ENCODE results near the gene RAD21L1.

Gene RAD21L1

DNA sequence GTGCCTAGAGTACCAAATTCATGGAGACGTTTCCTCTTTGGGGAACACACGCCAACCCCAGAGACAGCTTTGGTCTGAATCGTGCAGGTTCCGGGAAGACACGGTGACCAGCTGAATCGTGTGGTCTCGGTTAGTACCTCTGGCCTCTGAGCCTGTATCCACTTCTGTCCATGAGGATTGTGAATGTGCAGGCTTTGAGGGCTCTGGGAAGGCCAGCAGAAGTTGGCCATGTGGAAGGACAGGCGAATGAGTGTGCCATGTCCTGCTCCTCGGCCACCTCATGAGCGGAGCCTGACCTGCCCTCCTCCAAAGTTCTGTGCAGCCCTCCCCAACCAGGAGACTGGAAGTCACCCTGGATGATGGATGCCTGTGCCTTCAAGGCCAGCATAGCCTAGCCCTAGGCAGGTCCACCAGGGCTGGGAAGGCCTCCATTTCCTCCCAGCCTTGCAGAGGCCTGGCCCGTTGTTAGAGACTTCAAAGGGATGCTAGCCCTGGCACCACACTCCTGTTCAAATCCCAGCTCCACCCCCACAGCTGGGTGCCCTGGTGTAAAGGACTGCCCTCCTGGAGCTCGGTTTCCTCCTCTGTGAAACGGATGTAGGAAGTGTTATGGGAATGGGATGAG is 39.4 kb upstream of the RAD21L1 start:
- Histone ChIP-seq H3K4me3 (ENCODE audit: low read depth, low read length) (no peak overlapping the region), H3K9me3 (ENCODE audit: control insufficient read depth, insufficient read depth, low read length) (no peaks in the 10 kb centered on the region), H3K36me3 (ENCODE audit: control insufficient read depth, insufficient read depth, low read length) (no peaks in the 10 kb centered on the region), H3K4me1 (ENCODE audit: control insufficient read depth, insufficient read depth, low read length) (peaks cover 2% of the 10 kb centered on the region), H3K27me3 (ENCODE audit: control insufficient read depth, insufficient read depth, low read length) (peaks cover 46% of the 10 kb centered on the region), H3K9ac (ENCODE audit: low read depth, low read length) (no peak overlapping the region)

- Histone ChIP-seq H3K4me1 (ENCODE audit: control insufficient read depth, insufficient read depth, low read length) (no peaks in the 10 kb centered on the region), H3K9me3 (ENCODE audit: control insufficient read depth, insufficient read depth, low read length) (no peaks in the 10 kb centered on the region), H3K27me3 (ENCODE audit: control insufficient read depth, insufficient read depth, low read length) (peaks cover 39% of the 10 kb centered on the region), H3K9ac (ENCODE audit: low read depth, low read length) (no peak overlapping the region), H3K36me3 (ENCODE audit: control insufficient read depth, insufficient read depth, low read length) (no peaks in the 10 kb centered on the region), H3K4me3 (ENCODE audit: low read depth, low read length) (no peak overlapping the region)
Measured at GRCh38 chr20:1187605-1188171, 38.2 kb upstream of the RAD21L1 start.

DNA sequence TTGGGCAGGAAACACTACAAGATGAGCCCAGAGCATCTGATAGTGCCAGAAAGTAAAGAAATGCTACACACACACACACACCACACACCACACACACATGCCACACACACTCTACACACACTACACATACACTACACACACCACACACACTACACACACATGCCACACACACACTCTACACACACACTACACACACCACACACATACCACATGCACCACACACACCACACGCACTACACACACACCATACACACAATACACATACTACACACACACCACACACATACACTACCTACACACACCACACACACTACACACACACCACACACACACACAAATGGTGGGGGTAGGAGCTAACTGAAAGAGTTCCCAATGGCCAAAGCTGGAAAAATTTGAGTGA is 37.5 kb upstream of the RAD21L1 start:
- H3K4me1 ChIP-seq (ENCODE audit: control insufficient read depth, insufficient read depth, low read length) = no peaks in the 10 kb centered on the region
- H3K36me3 ChIP-seq (ENCODE audit: control insufficient read depth, insufficient read depth, low read length) = no peaks in the 10 kb centered on the region
- H3K27me3 ChIP-seq (ENCODE audit: control insufficient read depth, insufficient read depth, low read length) = peaks cover 34% of the 10 kb centered on the region
- H3K4me3 ChIP-seq (ENCODE audit: low read depth, low read length) = no peak overlapping the region
- H3K9ac ChIP-seq (ENCODE audit: low read depth, low read length) = no peak overlapping the region
- no peaks in the 10 kb centered on the region for H3K9me3 ChIP-seq (ENCODE audit: control insufficient read depth, insufficient read depth, low read length)

DNA sequence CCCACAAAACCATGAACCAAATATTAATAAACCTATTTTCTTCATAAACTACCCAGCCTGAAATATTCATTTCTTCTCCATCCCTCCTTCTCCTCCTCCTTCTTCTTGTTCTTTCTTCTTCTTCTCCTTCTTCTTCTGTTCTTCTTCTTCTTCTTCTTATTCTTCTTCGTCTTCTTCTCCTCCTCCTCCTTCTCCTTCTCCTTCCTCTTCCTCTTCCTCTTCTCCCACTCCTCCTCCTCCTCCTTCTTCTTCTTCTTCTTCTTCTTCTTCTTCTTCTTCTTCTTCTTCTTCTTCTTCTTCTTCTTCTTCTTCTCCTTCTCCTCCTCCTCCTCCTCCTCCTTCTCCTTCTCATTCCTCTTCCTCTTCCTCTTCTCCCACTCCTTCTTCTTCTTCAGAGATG is 36.0 kb upstream of the RAD21L1 start:
- Histone ChIP-seq H3K4me1 (ENCODE audit: control insufficient read depth, insufficient read depth, low read length) (no peaks in the 10 kb centered on the region), H3K4me3 (ENCODE audit: low read depth, low read length) (no peak overlapping the region), H3K36me3 (ENCODE audit: control insufficient read depth, insufficient read depth, low read length) (no peaks in the 10 kb centered on the region), H3K27me3 (ENCODE audit: control insufficient read depth, insufficient read depth, low read length) (peaks cover 20% of the 10 kb centered on the region), H3K9ac (ENCODE audit: low read depth, low read length) (no peak overlapping the region), H3K9me3 (ENCODE audit: control insufficient read depth, insufficient read depth, low read length) (no peaks in the 10 kb centered on the region)

- H3K9me3 ChIP-seq (ENCODE audit: control insufficient read depth, insufficient read depth, low read length) = no peaks in the 10 kb centered on the region
- no peak overlapping the region for H3K4me3 ChIP-seq (ENCODE audit: low read depth, low read length)
- peaks cover 20% of the 10 kb centered on the region for H3K27me3 ChIP-seq (ENCODE audit: control insufficient read depth, insufficient read depth, low read length)
- no peak overlapping the region for H3K9ac ChIP-seq (ENCODE audit: low read depth, low read length)
- no peaks in the 10 kb centered on the region for H3K4me1 ChIP-seq (ENCODE audit: control insufficient read depth, insufficient read depth, low read length)
- H3K36me3 ChIP-seq (ENCODE audit: control insufficient read depth, insufficient read depth, low read length) = no peaks in the 10 kb centered on the region
Measured at GRCh38 chr20:1190847-1191246, 35.0 kb upstream of the RAD21L1 start.

DNA sequence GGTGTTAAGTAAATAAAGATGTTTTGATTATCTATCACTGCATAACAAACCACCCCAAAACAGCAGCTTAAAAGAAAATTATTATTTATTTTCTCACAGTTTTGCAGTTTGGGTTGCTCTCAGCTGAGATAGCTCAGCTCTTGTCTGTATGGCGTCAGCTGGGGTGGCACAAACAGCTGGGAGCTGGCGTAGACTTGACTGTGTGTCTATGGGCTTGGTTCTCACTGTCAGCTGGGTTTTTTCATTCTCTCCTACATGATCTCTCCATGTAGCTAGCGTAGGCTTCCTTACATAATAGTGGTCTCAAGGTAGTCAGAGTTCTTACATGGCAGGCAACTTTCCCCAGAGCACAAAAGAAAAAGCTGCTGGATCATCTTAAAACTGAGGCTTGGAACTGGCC is 34.5 kb upstream of the RAD21L1 start:
- no peaks in the 10 kb centered on the region for H3K9me3 ChIP-seq (ENCODE audit: control insufficient read depth, insufficient read depth, low read length)
- H3K27me3 ChIP-seq (ENCODE audit: control insufficient read depth, insufficient read depth, low read length) = peaks cover 19% of the 10 kb centered on the region
- no peaks in the 10 kb centered on the region for H3K36me3 ChIP-seq (ENCODE audit: control insufficient read depth, insufficient read depth, low read length)
- H3K4me3 ChIP-seq (ENCODE audit: low read depth, low read length) = no peak overlapping the region
- H3K4me1 ChIP-seq (ENCODE audit: control insufficient read depth, insufficient read depth, low read length) = no peaks in the 10 kb centered on the region
- no peak overlapping the region for H3K9ac ChIP-seq (ENCODE audit: low read depth, low read length)

DNA sequence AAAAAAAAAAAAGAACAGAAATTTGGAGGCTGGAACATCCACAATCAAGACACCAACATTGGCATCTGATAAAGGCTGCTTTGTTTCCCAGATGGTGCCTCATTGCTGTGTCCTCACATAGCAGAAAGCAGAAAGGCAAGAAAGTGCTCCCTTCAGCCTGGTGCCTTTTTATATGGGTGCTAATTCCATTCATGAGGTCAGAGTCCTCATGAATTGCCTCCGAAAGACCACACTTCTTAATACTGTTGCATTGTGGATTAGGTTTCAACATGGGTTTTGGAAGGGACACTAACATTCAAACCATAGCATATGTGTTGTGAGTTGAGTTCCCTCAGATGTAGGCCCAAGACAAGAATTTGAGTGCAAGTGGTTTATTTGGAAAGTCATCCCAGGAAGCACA is 30.6 kb upstream of the RAD21L1 start:
- Histone ChIP-seq H3K9me3 (ENCODE audit: control insufficient read depth, insufficient read depth, low read length) (no peaks in the 10 kb centered on the region), H3K4me3 (ENCODE audit: low read depth, low read length) (no peak overlapping the region), H3K9ac (ENCODE audit: low read depth, low read length) (no peak overlapping the region), H3K36me3 (ENCODE audit: control insufficient read depth, insufficient read depth, low read length) (no peaks in the 10 kb centered on the region), H3K27me3 (ENCODE audit: control insufficient read depth, insufficient read depth, low read length) (peaks cover 2% of the 10 kb centered on the region), H3K4me1 (ENCODE audit: control insufficient read depth, insufficient read depth, low read length) (no peaks in the 10 kb centered on the region)

- Histone ChIP-seq H3K9ac (ENCODE audit: low read depth, low read length) (no peak overlapping the region), H3K4me1 (ENCODE audit: control insufficient read depth, insufficient read depth, low read length) (no peaks in the 10 kb centered on the region), H3K4me3 (ENCODE audit: low read depth, low read length) (no peak overlapping the region), H3K36me3 (ENCODE audit: control insufficient read depth, insufficient read depth, low read length) (no peaks in the 10 kb centered on the region), H3K9me3 (ENCODE audit: control insufficient read depth, insufficient read depth, low read length) (no peaks in the 10 kb centered on the region), H3K27me3 (ENCODE audit: control insufficient read depth, insufficient read depth, low read length) (no peaks in the 10 kb centered on the region)
Measured at GRCh38 chr20:1196634-1197033, 29.2 kb upstream of the RAD21L1 start.

DNA sequence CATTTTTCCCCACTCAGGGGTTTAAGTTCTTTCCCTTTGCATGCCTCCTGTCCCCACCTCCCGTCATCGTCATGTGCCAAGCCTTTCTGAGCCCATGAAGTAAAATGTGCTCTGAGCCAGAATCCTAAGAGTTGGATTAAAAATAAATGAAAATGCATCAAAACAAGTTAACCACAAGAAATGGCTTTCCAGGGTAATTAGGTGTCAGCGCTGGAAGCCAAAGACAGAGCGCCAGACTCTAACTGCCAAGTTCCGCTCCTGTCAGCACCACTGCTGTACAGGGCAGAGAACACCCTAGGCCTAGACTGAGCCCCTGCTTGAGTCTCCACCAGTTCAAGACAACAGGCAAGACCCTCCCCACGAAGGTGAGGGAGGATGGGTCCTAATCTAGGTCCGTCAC is 28.0 kb upstream of the RAD21L1 start:
- H3K36me3 ChIP-seq (ENCODE audit: control insufficient read depth, insufficient read depth, low read length) = no peaks in the 10 kb centered on the region
- H3K4me1 ChIP-seq (ENCODE audit: control insufficient read depth, insufficient read depth, low read length) = no peaks in the 10 kb centered on the region

GRCh38 chr20:1198751-1199150 is 27.1 kb upstream of the RAD21L1 start:
- H3K4me1 ChIP-seq (ENCODE audit: control insufficient read depth, insufficient read depth, low read length) = no peaks in the 10 kb centered on the region
- no peak overlapping the region for H3K9ac ChIP-seq (ENCODE audit: low read depth, low read length)
- H3K36me3 ChIP-seq (ENCODE audit: control insufficient read depth, insufficient read depth, low read length) = no peaks in the 10 kb centered on the region
- no peaks in the 10 kb centered on the region for H3K27me3 ChIP-seq (ENCODE audit: control insufficient read depth, insufficient read depth, low read length)
- H3K4me3 ChIP-seq (ENCODE audit: low read depth, low read length) = no peak overlapping the region
- H3K9me3 ChIP-seq (ENCODE audit: control insufficient read depth, insufficient read depth, low read length) = no peaks in the 10 kb centered on the region

More for the DNA sequence above, 28.0 kb upstream of the RAD21L1 start:
- H3K9ac ChIP-seq (ENCODE audit: low read depth, low read length) = no peak overlapping the region
- H3K9me3 ChIP-seq (ENCODE audit: control insufficient read depth, insufficient read depth, low read length) = no peaks in the 10 kb centered on the region
- H3K27me3 ChIP-seq (ENCODE audit: control insufficient read depth, insufficient read depth, low read length) = no peaks in the 10 kb centered on the region
- no peak overlapping the region for H3K4me3 ChIP-seq (ENCODE audit: low read depth, low read length)

DNA sequence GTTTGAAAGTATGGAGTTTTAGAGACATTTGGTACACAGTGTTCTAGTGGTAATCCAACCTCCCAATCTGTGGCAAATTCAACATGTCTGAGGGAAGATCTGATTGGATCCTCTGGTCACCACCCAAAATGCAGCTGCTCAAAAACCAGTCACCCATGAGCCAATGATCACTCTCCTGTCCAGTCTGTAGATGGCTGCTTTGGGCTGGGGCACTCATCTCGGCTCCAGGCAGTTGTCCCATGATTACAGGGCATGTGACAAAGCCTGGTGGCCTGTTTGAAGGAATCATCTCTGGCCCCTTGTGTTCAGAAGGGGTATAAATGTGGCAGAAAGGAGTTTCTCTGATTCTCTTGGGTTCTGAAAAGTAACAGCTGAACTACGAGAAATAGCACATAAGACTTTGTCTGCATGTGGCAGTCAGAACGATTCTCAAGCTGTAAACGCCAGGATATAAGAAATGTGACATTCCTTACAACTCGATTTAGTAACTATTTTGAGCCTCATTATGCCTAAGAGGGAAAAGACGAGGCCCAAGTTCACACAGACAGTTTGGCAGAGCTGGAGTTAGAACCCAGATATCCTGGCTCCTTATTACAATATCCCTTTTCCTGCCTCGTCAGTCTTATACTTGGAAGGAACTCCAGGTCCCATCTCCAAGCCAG is 26.5 kb upstream of the RAD21L1 start:
- H3K36me3 ChIP-seq (ENCODE audit: control insufficient read depth, insufficient read depth, low read length) = no peaks in the 10 kb centered on the region

DNA sequence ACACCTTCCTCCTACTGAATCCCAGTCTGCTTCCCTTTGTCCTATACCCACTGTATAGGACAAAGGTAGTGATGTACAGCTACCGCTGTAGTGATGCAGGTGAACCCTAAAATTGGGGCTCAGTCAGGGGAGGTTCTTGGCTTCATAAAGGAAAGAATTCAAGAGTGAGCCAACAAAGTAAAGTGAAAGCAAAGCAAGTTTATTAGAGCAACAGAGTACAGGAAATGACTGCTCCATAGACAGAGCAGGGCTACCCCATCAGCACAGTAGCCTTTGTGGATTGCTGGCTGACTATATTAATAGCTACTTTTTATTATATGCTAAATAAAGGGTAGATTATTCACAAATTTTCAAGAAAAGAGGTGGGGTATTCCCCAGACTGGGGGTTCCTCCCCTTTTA is 25.9 kb upstream of the RAD21L1 start:
- Histone ChIP-seq H3K4me3 (ENCODE audit: low read depth, low read length) (no peak overlapping the region), H3K9ac (ENCODE audit: low read depth, low read length) (no peak overlapping the region), H3K4me1 (ENCODE audit: control insufficient read depth, insufficient read depth, low read length) (no peaks in the 10 kb centered on the region), H3K36me3 (ENCODE audit: control insufficient read depth, insufficient read depth, low read length) (no peaks in the 10 kb centered on the region), H3K9me3 (ENCODE audit: control insufficient read depth, insufficient read depth, low read length) (no peaks in the 10 kb centered on the region), H3K27me3 (ENCODE audit: control insufficient read depth, insufficient read depth, low read length) (no peaks in the 10 kb centered on the region)

More for the DNA sequence above, 26.5 kb upstream of the RAD21L1 start:
- no peaks in the 10 kb centered on the region for H3K27me3 ChIP-seq (ENCODE audit: control insufficient read depth, insufficient read depth, low read length)
- no peak overlapping the region for H3K4me3 ChIP-seq (ENCODE audit: low read depth, low read length)
- no peak overlapping the region for H3K9ac ChIP-seq (ENCODE audit: low read depth, low read length)
- no peaks in the 10 kb centered on the region for H3K9me3 ChIP-seq (ENCODE audit: control insufficient read depth, insufficient read depth, low read length)
- H3K4me1 ChIP-seq (ENCODE audit: control insufficient read depth, insufficient read depth, low read length) = no peaks in the 10 kb centered on the region
